Testis (tissue), 2 donors: ENCODE results near the gene MTMR6.

Experiments used
- CTCF ChIP-seq, 3 experiments: fragments of 450-650 bp in 2 of 3; fragments of 200-600 bp in 1 of 3; sonication (generic) in 1 of 3; IDR thresholded peaks; one replicate each; pipeline ENCODE4 v1.5.1; 2016 to 2019; ENCODE audit warnings: antibody characterized with exemption in 3 of 3, mild to moderate bottlenecking in 2 of 3, moderate library complexity in 1 of 3
- POLR2A ChIP-seq: fragments of 450-650 bp; IDR thresholded peaks from one replicate; pipeline ENCODE4 v1.6.1; 2017; ENCODE audit warnings: antibody characterized with exemption, mild to moderate bottlenecking, moderate library complexity

GRCh38 chr13:25227690-25228089, 59.6 kb downstream of the MTMR6 start:
- TF ChIP-seq CTCF (IDR thresholded peaks at IDR 0.05) = no peak
- TF ChIP-seq POLR2A = no peak
